Activated T-cell treated with anti-CD3 and anti-CD28 coated beads, Interleukin-2, amount 50 U/mL, for 4 hours (primary cell): ENCODE measurements around the gene R3HDM4. TPM values are rescaled to one million over a fixed set of nuclear protein-coding genes. Genes with fewer than 3 reads are reported as not detected.

Experiments
- ATAC-seq, 2 donors: fragments of 200-7000 bp; cut with Tn5 transposase; one replicate each; pipeline ENCODE4 v1.10.0; 2021
- DNase-seq: peaks from one replicate; pipeline ENCODE4 v3.0.0-alpha.2; 2020
- H3K27me3 Mint-ChIP-seq: one replicate; pipeline ENCODE4 v1.8.0; 2021; ENCODE audit warnings: low read depth, mixed read lengths
- H3K36me3 Mint-ChIP-seq: one replicate; pipeline ENCODE4 v1.8.0; 2022; ENCODE audit warnings: mixed read lengths; ENCODE audit not compliant: insufficient read depth
- H3K4me1 Mint-ChIP-seq: one replicate; pipeline ENCODE4 v1.8.0; 2021; ENCODE audit warnings: low read depth, mixed read lengths
- H3K4me3 Mint-ChIP-seq: one replicate; pipeline ENCODE4 v1.8.0; 2021; ENCODE audit warnings: mild to moderate bottlenecking, moderate library complexity, mixed read lengths
- H3K9me3 Mint-ChIP-seq: one replicate; pipeline ENCODE4 v1.8.0; 2021; ENCODE audit warnings: mixed read lengths
- total RNA-seq, 3 donors: library from RNA; stranded (reverse); gene quantifications; one replicate each; pipeline ENCODE4 v1.2.1, GENCODE V29; 2021

R3HDM4 gene
- total RNA-seq, 3 donors from 2014 or later: 92.3 to 97.7 (median 96.3) TPM

DNA sequence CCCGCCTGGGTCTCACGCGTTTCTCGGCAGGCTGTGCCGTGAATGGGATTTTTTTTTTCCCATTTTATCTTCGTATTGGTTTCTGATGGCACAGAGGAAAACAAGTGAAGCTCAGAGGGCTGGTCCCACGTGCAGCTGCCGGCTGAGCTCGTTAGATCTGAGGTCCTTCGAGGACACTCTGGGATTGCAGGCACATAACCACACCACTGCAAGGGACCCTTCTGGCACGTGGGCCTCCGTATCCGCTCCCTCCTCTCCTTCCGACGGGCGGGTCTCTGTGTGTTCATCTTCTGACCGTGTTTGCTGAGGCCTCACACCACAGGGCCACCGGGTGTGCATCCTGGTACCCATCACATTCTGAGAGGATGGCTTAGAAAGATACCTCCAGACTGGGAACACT, 36.9 kb downstream of the R3HDM4 start:
- ATAC-seq: no peak

DNA sequence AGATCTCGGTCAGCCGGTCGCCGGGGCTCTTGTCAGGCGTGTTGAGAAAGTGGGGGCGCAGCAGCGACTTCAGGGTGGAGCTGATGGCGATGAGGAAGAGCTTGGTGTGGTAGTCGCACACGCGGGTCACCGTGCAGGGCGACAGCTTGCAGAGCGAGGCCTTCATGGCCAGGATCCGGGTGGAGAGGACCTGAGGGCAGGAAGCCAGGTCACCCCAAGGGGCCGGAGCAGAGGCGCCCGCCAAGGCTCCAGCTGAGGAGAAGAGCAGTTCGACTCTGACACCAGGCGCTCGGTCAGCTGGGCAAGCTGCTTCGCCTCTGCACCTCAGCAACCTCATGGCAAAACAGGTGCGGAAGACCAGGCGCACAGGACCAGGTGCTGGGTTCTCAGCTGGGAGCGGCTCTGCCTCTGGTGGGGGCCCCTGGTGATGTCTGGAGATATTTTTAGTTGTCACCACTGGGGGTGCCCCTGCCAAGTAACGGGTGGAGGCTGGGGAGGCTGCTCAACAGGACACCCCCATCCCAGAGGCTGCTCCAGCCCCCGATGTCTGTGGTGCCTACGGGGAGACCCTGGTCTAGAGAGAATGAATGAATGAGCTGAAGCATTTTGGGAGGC, 37.6 kb downstream of the R3HDM4 start:
- no peak overlapping the region for H3K4me3 Mint-ChIP-seq
- no peaks in the 10 kb centered on the region for H3K9me3 Mint-ChIP-seq
- H3K27me3 Mint-ChIP-seq: no peaks in the 10 kb centered on the region
- peaks cover 3% of the 10 kb centered on the region for H3K36me3 Mint-ChIP-seq
- peaks cover 10% of the 10 kb centered on the region for H3K4me1 Mint-ChIP-seq
- DNase-seq: no peak
- no peak for ATAC-seq

More for the DNA sequence above, 36.9 kb downstream of the R3HDM4 start:
- Mint-ChIP-seq H3K4me3 (no peak overlapping the region), H3K36me3 (peaks cover 2% of the 10 kb centered on the region), H3K4me1 (peaks cover 10% of the 10 kb centered on the region), H3K9me3 (no peaks in the 10 kb centered on the region), H3K27me3 (no peaks in the 10 kb centered on the region)
- no peak for DNase-seq

DNA sequence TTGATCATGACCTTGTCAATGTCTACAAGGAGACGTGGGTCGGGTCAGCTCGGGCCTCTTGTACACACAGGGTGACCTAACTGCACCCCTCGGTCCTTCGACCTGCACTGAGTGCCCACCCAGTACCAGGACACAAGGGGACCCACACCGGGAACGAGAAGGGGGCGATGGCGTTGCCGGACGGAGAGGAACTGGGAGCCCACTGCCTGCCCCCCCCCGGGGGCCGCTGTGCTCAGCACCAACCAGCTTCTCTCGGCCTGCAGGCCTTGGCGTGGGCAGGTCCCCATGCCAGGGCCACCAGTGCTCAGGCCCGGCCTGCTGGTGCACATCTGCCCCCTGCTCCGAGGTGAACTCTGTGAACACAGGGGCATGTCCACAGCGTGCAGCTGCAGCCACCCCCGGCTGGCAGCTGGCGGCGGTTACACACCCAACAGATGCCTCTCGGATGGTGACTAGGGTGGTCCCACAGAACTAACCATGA, 39.4 kb downstream of the R3HDM4 start:
- Mint-ChIP-seq H3K27me3 (no peaks in the 10 kb centered on the region), H3K36me3 (peaks cover 11% of the 10 kb centered on the region), H3K4me3 (no peak overlapping the region), H3K4me1 (peaks cover 12% of the 10 kb centered on the region), H3K9me3 (no peaks in the 10 kb centered on the region)
- ATAC-seq (no peak), DNase-seq (no peak)

DNA sequence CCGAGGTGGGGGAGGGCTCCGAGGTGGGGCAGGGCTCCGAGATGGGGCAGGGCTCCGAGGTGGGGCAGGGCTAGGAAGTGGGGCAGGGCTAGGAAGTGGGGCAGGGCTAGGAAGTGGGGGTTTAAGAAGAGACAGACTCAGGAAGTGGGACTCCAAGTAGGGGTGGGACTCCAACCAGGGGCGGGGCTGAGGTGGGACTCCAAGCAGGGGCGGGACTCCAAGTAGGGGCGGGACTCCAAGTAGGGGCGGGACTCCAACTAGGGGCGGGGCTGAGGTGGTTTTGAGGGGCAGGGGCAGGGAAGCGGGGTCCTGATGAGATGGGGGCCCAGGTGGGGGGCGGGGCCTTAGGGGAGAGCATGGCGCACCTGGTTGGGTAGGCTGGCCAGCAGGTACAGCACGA, 39.9 kb downstream of the R3HDM4 start:
- H3K9me3 Mint-ChIP-seq: no peaks in the 10 kb centered on the region
- no peaks in the 10 kb centered on the region for H3K27me3 Mint-ChIP-seq
- H3K4me3 Mint-ChIP-seq: no peak overlapping the region
- ATAC-seq (peak; percentile 64 to 81), DNase-seq (peak; percentile 52)
- peaks cover 12% of the 10 kb centered on the region for H3K4me1 Mint-ChIP-seq
- H3K36me3 Mint-ChIP-seq: peaks cover 13% of the 10 kb centered on the region

DNA sequence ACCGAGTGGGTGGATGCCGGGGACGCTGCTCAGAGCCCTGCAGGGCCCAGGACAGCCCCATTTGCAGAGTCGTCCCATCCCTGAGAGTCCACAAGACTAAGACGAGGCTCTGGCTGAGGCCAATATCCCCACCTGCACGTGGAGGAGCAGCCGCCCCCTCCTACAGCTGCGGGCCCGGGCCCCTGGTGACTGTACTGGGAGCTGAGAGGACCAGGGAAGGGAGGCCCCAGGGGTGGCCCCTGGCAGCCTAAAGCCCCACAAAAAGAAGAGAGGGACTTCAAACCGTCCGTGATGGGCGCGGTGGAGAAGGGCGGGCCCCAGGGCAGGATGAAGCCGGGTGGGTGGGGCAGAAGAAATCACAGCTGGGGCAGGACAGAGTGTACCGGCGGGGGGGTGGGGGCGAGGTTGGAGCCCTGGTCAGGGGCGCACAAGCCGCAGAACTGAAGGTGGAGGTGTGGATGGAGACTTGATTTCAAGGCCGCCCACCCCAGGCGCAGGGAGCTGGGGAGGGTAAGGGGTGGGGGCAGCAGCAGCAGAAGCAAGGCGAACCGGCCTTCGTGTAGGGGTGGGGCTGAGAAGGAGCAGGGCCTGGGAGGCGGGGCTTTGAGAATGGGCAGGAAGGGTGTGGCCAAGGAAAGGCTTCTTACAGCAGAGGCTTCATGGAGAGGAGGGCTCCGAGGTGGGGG, 40.6 kb downstream of the R3HDM4 start:
- Mint-ChIP-seq H3K9me3 (no peaks in the 10 kb centered on the region), H3K36me3 (peaks cover 13% of the 10 kb centered on the region), H3K4me1 (peaks cover 12% of the 10 kb centered on the region), H3K4me3 (peak overlapping the region; percentile 64), H3K27me3 (no peaks in the 10 kb centered on the region)
- DNase-seq (peak; percentile 60), ATAC-seq (peak; percentile 77 to 78)

DNA sequence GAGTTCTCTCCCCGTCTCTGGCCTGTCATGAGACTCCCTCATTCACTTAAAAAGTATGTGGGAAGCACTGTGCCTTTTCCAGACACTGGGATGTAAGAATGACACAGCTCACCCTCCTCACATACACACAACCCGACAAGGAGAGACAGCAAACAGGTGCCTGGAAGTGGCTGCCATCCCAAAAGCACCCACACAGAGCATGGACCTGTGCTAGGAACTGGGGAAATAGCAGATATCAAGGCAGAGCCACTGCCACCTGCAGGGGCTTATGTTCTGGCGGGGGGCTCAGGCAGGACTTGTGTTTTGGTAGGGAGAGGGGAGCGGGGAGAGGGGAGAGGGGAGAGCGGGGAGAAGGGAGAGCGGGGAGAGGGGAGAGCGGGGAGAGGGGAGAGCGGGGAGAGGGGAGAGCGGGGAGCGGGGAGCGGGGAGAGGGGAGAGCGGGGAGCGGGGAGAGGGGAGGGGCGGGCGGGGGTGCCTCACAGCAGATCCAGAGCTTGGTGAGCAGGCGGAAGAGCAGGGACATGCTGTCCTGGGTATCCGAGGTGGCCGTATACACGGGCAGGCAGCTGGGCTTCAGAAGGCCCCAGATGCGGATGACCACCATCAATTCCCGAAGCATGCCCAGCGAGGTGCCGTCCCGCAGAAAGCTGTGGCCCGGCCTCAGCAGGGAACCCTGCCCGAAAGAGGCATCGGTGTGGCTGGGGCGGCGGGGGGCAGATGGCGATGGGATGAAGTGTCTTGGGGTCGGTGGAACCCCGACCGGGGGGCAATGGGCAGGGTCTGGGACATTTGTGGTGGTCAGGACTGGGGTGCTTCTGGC, 41.4 kb downstream of the R3HDM4 start:
- peaks cover 12% of the 10 kb centered on the region for H3K4me1 Mint-ChIP-seq
- no peaks in the 10 kb centered on the region for H3K27me3 Mint-ChIP-seq
- H3K9me3 Mint-ChIP-seq: no peaks in the 10 kb centered on the region
- H3K4me3 Mint-ChIP-seq: no peak overlapping the region
- DNase-seq (no peak), ATAC-seq (peak in 1 of 2 donors; percentile 20)
- peaks cover 13% of the 10 kb centered on the region for H3K36me3 Mint-ChIP-seq

DNA sequence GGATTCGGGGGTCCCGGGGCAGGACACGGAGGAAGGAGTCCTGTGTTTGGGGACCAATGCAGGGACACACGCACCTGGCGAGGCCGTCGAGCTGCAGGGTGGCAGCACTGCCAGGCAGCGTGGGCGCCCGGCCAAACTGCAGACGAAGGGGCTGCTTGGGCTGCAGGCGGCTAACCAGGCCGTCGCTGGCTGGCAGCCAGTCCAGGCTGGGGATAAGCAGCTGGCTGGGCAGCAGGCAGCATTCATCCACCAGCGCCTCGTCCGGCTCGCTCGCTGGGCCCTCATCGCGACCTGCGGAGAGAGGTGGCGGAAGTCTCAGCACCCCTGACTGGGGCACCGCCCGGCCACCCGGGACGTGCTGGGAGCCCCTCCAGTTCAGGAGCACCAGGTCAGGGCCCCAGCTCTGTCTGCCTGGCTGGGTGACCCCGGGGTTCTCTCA, 42.0 kb downstream of the R3HDM4 start:
- Mint-ChIP-seq H3K36me3 (peaks cover 13% of the 10 kb centered on the region), H3K27me3 (no peaks in the 10 kb centered on the region), H3K4me1 (peaks cover 12% of the 10 kb centered on the region), H3K4me3 (no peak overlapping the region), H3K9me3 (no peaks in the 10 kb centered on the region)
- DNase-seq (no peak), ATAC-seq (no peak)

DNA sequence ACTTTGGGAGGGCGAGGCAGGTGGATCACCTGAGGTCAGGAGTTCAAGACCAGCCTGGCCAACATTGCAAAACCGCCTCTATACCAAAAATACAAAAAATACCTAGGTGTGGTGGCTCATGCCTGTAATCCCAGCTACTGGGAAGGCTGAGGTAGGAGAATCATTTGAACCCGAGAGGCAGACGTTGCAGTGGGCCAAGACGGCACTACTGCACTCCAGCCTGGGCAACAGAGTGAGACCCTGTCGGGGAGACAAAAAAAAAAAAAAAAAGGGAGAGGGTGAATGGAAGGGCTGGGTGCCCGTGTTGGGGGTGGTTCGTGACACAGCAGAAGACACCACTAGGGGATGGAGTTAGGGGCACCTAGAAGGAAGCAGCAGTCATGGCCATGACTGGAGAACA, 42.7 kb downstream of the R3HDM4 start:
- Mint-ChIP-seq H3K4me1 (peaks cover 12% of the 10 kb centered on the region), H3K9me3 (no peaks in the 10 kb centered on the region), H3K4me3 (no peak overlapping the region), H3K27me3 (no peaks in the 10 kb centered on the region), H3K36me3 (peaks cover 13% of the 10 kb centered on the region)
- no peak for DNase-seq
- no peak for ATAC-seq

DNA sequence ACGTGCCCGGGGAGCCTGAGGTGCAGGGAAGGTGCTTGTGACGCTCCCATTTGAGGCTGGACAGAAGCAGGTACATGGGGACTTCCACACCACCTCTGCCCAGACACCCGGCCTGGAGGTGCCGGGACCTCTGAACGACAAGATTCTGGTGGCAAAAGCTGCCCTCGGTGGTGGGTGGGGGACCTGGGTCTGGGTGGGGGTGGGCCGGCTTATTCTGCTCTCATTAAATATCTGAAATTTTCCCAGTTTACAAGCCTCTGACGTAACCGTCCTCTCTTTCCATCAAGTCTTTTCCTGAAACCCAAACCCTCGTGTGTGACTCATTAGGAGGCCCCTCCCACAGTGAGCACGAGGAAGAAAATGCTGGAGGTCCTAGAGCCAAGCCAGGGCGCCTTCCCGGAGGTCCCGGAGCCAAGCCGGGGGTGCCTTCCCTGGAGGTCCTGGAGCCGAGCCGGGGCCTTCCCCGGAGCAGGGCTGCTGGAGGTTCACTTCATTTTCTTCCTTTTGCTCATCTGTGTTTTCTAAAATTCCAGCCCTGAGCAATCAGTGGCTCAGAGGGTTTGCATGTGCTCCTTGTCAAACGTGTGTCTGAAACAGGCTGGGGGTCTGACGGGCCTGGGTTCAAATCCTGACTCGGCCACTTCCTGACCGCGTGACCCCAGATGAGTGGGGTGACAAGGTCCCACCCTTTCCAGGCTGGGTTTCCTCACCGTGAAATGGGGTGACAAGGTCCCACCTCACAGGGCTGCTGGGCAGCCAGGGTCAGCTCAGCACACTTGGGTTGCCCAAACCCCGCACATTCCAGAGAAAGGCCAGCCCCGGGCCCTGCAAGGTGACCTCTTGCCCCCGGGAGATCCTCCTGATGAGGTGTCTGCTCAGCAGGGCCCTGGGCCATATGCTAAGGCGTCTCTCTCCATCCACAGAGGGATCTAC, 43.5 kb downstream of the R3HDM4 start:
- Mint-ChIP-seq H3K9me3 (no peaks in the 10 kb centered on the region), H3K4me3 (no peak overlapping the region), H3K4me1 (peaks cover 12% of the 10 kb centered on the region), H3K27me3 (no peaks in the 10 kb centered on the region), H3K36me3 (peaks cover 13% of the 10 kb centered on the region)
- DNase-seq (no peak), ATAC-seq (no peak)

DNA sequence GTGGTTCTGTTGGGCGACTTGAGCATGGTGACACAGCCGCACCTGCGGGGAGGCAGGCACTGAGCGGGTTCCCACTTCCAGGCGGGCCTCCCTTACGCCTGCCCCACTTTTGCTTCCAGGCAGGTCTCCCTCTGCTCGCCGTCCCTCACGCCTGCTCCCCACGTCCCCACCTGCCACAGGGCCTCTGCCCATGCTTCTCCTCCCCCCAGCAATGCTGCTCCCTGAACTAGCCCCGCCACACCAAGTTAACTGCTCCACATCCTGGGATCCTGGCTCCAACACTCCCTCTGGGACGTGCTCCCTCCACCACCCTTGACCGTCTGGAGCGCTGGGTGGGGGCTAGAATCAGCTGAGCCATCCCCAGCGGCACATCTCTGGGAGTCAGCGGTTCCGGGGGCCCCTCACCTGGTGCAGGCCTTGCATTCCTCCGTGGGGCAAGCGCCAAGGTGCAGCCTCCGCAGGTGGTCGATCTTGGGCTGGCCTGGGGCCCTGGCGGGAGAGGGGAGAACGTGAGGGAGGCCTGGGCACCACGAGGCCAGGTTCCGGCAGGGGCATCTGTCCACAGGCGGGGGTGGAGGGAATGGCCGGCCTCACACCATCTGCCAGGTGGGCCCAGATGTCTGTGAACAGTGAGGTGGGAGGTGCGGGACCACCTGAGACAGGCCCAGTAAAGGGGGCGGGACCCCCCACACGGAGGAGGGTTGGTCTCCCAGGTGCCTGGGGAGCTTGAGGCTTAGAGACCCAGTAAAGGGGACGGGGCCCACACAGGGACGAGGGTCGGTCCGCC, 44.4 kb downstream of the R3HDM4 start:
- no peak overlapping the region for H3K4me3 Mint-ChIP-seq
- DNase-seq (no peak), ATAC-seq (no peak)
- peaks cover 13% of the 10 kb centered on the region for H3K36me3 Mint-ChIP-seq
- H3K27me3 Mint-ChIP-seq: no peaks in the 10 kb centered on the region
- H3K4me1 Mint-ChIP-seq: peaks cover 14% of the 10 kb centered on the region
- H3K9me3 Mint-ChIP-seq: no peaks in the 10 kb centered on the region

DNA sequence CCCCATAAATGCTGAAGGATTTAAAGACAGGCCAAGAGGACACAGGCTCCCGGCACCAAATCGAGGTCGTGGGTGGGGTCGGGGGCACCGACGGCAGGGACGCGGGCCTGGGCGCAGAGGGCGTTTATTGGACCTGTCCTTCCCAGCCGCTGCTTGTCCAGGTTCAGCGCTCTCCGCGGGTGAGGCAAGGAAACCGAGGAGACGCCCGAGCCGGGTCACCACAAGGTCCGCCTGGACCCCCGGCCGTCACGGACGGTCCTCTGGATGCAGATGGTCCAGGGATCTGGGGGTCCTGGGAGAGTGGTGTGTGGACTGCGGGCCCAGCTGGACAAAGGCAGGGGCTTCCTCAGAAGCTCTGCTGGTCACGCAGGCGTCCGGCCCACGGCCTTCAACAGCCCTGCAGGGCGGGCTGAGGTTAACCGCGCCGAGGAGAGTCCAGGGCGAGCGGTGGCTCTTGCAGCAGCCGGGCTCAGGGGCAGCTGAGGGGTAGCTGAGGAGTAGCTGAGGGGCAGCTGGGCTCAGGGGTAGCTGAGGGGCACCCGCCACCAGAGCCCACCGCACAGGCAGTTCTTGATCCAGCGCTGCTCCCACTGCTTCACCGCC, 45.1 kb downstream of the R3HDM4 start:
- Mint-ChIP-seq H3K27me3 (no peaks in the 10 kb centered on the region), H3K9me3 (no peaks in the 10 kb centered on the region), H3K36me3 (peaks cover 13% of the 10 kb centered on the region), H3K4me1 (peaks cover 18% of the 10 kb centered on the region), H3K4me3 (no peak overlapping the region)
- DNase-seq (no peak), ATAC-seq (no peak)

DNA sequence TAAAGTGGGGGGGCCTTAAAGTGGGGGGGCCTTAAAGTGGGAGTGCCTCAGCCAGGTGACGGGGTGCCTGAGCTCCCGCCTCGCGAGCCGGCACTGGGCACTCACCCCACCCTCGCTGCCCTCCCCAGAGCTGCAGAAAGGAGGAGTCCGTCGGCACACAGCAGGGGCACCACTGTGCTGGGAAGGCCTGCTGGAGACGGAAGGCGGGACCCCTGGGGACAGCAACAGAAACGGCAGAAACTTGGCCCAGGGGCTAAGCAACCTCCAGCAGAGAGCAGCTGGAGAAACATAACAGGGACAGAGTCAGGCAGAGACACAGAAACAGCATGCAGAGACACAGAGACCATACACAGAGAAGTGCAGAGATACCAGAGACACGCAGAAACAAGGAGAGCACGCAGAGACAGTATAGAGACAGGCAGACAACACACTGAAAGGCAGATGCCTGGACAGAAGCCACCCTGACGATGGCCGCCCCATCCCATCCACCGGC, 45.7 kb downstream of the R3HDM4 start:
- H3K27me3 Mint-ChIP-seq: peaks cover 2% of the 10 kb centered on the region
- ATAC-seq: no peak
- no peak for DNase-seq
- H3K4me3 Mint-ChIP-seq: no peak overlapping the region
- peaks cover 18% of the 10 kb centered on the region for H3K4me1 Mint-ChIP-seq
- H3K9me3 Mint-ChIP-seq: no peaks in the 10 kb centered on the region
- peaks cover 13% of the 10 kb centered on the region for H3K36me3 Mint-ChIP-seq
